Breast epithelium (tissue), 4 donors: ENCODE results near the gene RFTN1. TPM values are rescaled to one million over a fixed set of nuclear protein-coding genes. Genes with fewer than 3 reads are reported as not detected.

Experiments
- DNase-seq, 2 donors: peaks; one replicate each; pipeline ENCODE4 v3.0.0-alpha.2; 2019; ENCODE audit warnings: low spot score in 2 of 2
- H3K27ac ChIP-seq, 2 donors: fragments of 200-600 bp; sonication (generic) in 1 of 2; one replicate each; pipeline ENCODE4 v1.5.1; 2016 to 2019; ENCODE audit warnings: mild to moderate bottlenecking in 1 of 2
- H3K27me3 ChIP-seq, 2 donors: fragments of 200-600 bp; sonication (generic) in 1 of 2; one replicate each; pipeline versions ENCODE4 v1.5.1 to v1.6.0; 2017 to 2019; ENCODE audit warnings: control low read depth in 1 of 2, mild to moderate bottlenecking in 1 of 2
- H3K36me3 ChIP-seq: fragments of 200-600 bp; one replicate; pipeline ENCODE4 v1.5.1; 2019
- H3K4me1 ChIP-seq, 2 donors: fragments of 200-600 bp; sonication (generic); one replicate each; pipeline ENCODE4 v1.5.1; 2016 to 2019; ENCODE audit warnings: control low read depth in 1 of 2
- H3K4me3 ChIP-seq, 3 donors: fragments of 200-600 bp; sonication (generic); 1 replicate in 2 of 3; 2 replicates in 1 of 3; pipeline ENCODE4 v1.5.1; 2016 to 2019; ENCODE audit warnings: mild to moderate bottlenecking in 3 of 3, moderate library complexity in 2 of 3
- H3K9me3 ChIP-seq, 2 donors: fragments of 200-600 bp; sonication (generic) in 1 of 2; one replicate each; pipeline ENCODE4 v1.5.1; 2016 to 2019; ENCODE audit warnings: control low read depth in 1 of 2
- CTCF ChIP-seq, 3 donors: fragments of 450-650 bp; IDR thresholded peaks; one replicate each; pipeline ENCODE4 v1.5.1; 2016 to 2017; ENCODE audit warnings: antibody characterized with exemption in 3 of 3, mild to moderate bottlenecking in 3 of 3, moderate library complexity in 3 of 3
- POLR2A ChIP-seq: fragments of 450-650 bp; IDR thresholded peaks from one replicate; pipeline ENCODE4 v1.6.1; 2016; ENCODE audit warnings: antibody characterized with exemption, mild to moderate bottlenecking, moderate library complexity
- POLR2AphosphoS5 ChIP-seq, 3 donors: sonication (generic); formaldehyde crosslinking; IDR thresholded peaks; one replicate each; pipeline ENCODE4 v1.6.1; 2017; ENCODE audit warnings: antibody characterized with exemption in 3 of 3
- intact Hi-C: fragments of 100-400 bp; cut with DNase I; formaldehyde crosslinking; loops from one replicate; pipeline ENCODE4 v1.15.1; 2023; ENCODE audit warnings: low total_unique reads
- total RNA-seq, 3 donors: library from RNA; depleted of rRNA; stranded (reverse); fragments of >200 nt; gene quantifications; one replicate each; pipeline ENCODE4 v1.1.0, GENCODE V29; 2016

Gene RFTN1
- total RNA-seq, 3 donors from 2014 or later: 13.9 to 108 (median 29.5) TPM

GRCh38 chr3:16377196-16377595 is 136.3 kb downstream of the RFTN1 start:
- no peaks in the 10 kb centered on the region for H3K4me1 ChIP-seq

GRCh38 chr3:16375891-16376290 is 137.6 kb downstream of the RFTN1 start:
- Histone ChIP-seq H3K27me3 (no peaks in the 10 kb centered on the region), H3K4me3 (no peak overlapping the region), H3K27ac (no peak overlapping the region), H3K4me1 (no peaks in the 10 kb centered on the region), H3K36me3 (no peaks in the 10 kb centered on the region), H3K9me3 (no peaks in the 10 kb centered on the region)
- TF ChIP-seq CTCF (IDR thresholded peaks at IDR 0.05): no peak
- intact Hi-C loops: no loop called here
- DNase-seq: no peak

More at GRCh38 chr3:16377196-16377595, 136.3 kb downstream of the RFTN1 start:
- Histone ChIP-seq H3K4me3 (no peak overlapping the region), H3K27ac (no peak overlapping the region), H3K27me3 (no peaks in the 10 kb centered on the region), H3K9me3 (no peaks in the 10 kb centered on the region), H3K36me3 (no peaks in the 10 kb centered on the region)
- no peak for TF ChIP-seq CTCF (IDR thresholded peaks at IDR 0.05)
- no peak for TF ChIP-seq POLR2AphosphoS5 (IDR thresholded peaks at IDR 0.05)
- TF ChIP-seq POLR2A: no peak
- intact Hi-C loops: no loop called here
- DNase-seq: no peak

GRCh38 chr3:16374935-16375245 is 138.6 kb downstream of the RFTN1 start:
- intact Hi-C loops: no loop called here
- Histone ChIP-seq H3K4me3 (no peak overlapping the region), H3K36me3 (no peaks in the 10 kb centered on the region), H3K27ac (no peak overlapping the region), H3K27me3 (no peaks in the 10 kb centered on the region), H3K4me1 (no peaks in the 10 kb centered on the region), H3K9me3 (no peaks in the 10 kb centered on the region)
- DNase-seq: no peak
- no peak for TF ChIP-seq CTCF (IDR thresholded peaks at IDR 0.05)
- TF ChIP-seq POLR2AphosphoS5 (IDR thresholded peaks at IDR 0.05): no peak
- TF ChIP-seq POLR2A: no peak

GRCh38 chr3:16374047-16374934 is 139.2 kb downstream of the RFTN1 start:
- Histone ChIP-seq H3K4me3 (no peak overlapping the region), H3K27me3 (no peaks in the 10 kb centered on the region), H3K27ac (no peak overlapping the region), H3K36me3 (no peaks in the 10 kb centered on the region), H3K4me1 (no peaks in the 10 kb centered on the region), H3K9me3 (no peaks in the 10 kb centered on the region)
- intact Hi-C loops: no loop called here
- no peak for TF ChIP-seq POLR2AphosphoS5 (IDR thresholded peaks at IDR 0.05)
- TF ChIP-seq POLR2A: no peak
- TF ChIP-seq CTCF (IDR thresholded peaks at IDR 0.05): no peak
- no peak for DNase-seq

- intact Hi-C loops: no loop called here
- no peak for DNase-seq
- H3K4me1 ChIP-seq: no peaks in the 10 kb centered on the region
- no peaks in the 10 kb centered on the region for H3K27me3 ChIP-seq
- no peak for TF ChIP-seq POLR2A
- no peak for TF ChIP-seq POLR2AphosphoS5 (IDR thresholded peaks at IDR 0.05)
- TF ChIP-seq CTCF (IDR thresholded peaks at IDR 0.05): no peak
- H3K9me3 ChIP-seq: no peaks in the 10 kb centered on the region
- peak overlapping the region in 1 of 2 donors; percentile 32 for H3K27ac ChIP-seq
- H3K36me3 ChIP-seq: no peaks in the 10 kb centered on the region
- no peak overlapping the region for H3K4me3 ChIP-seq
Observed at GRCh38 chr3:16373341-16373946, 140.1 kb downstream of the RFTN1 start.
